KMS-11 (cell line): ENCODE results near the gene ASIC2.

ENCODE experiments used
- H2AFZ ChIP-seq: fragments of 200-600 bp; sonication (generic); 2 replicates; pipeline ENCODE4 v1.6.1; 2016; ENCODE audit warnings: antibody characterized with exemption, mixed run types, low read depth
- H3K27ac ChIP-seq: fragments of 200-600 bp; sonication (generic); 2 replicates; pipeline ENCODE4 v1.6.1; 2016; ENCODE audit warnings: mild to moderate bottlenecking, mixed run types
- H3K27me3 ChIP-seq: fragments of 200-600 bp; sonication (generic); 2 replicates; pipeline ENCODE4 v1.6.1; 2017; ENCODE audit warnings: mild to moderate bottlenecking, low read depth, mixed run types, moderate library complexity; ENCODE audit not compliant: insufficient read depth
- H3K36me3 ChIP-seq: fragments of 200-600 bp; sonication (generic); 2 replicates; pipeline ENCODE4 v1.6.1; 2017; ENCODE audit warnings: mild to moderate bottlenecking, mixed run types; ENCODE audit not compliant: insufficient read depth
- H3K4me1 ChIP-seq: fragments of 200-600 bp; sonication (generic); 2 replicates; pipeline ENCODE4 v1.6.1; 2016; ENCODE audit warnings: mild to moderate bottlenecking, low read depth, mixed run types; ENCODE audit not compliant: poor library complexity, severe bottlenecking
- H3K4me2 ChIP-seq: fragments of 200-600 bp; sonication (generic); 2 replicates; pipeline ENCODE4 v1.7.0; 2016; ENCODE audit warnings: mild to moderate bottlenecking, mixed run types
- H3K4me3 ChIP-seq: fragments of 200-600 bp; sonication (generic); IDR thresholded peaks from 2 replicates; pipeline ENCODE4 v1.6.1; 2017; ENCODE audit warnings: low read depth, low read length, mixed read lengths; ENCODE audit not compliant: insufficient read depth
- H3K79me2 ChIP-seq: fragments of 200-600 bp; sonication (generic); 2 replicates; pipeline ENCODE4 v1.6.1; 2016; ENCODE audit warnings: low read depth, mixed run types; ENCODE audit not compliant: insufficient read depth
- H3K9ac ChIP-seq: fragments of 200-600 bp; sonication (generic); 2 replicates; pipeline ENCODE4 v1.6.1; 2016; ENCODE audit warnings: mild to moderate bottlenecking, mixed run types
- H4K20me1 ChIP-seq: fragments of 200-600 bp; sonication (generic); 2 replicates; pipeline ENCODE4 v1.6.1; 2016; ENCODE audit warnings: mild to moderate bottlenecking, mixed run types; ENCODE audit not compliant: insufficient read depth
- CTCF ChIP-seq: fragments of 200-600 bp; sonication (generic); conservative IDR thresholded peaks from 2 replicates; pipeline ENCODE4 v1.6.1; 2017; ENCODE audit warnings: low read depth, mild to moderate bottlenecking, antibody characterized with exemption, low read length, moderate library complexity, mixed read lengths

Gene ASIC2

GRCh38 chr17:33234930-33235685 is 58.0 kb downstream of the ASIC2 start:
- Histone ChIP-seq H3K27me3 (no peaks in the 10 kb centered on the region), H3K4me2 (no peak overlapping the region), H3K4me1 (no peaks in the 10 kb centered on the region), H3K9ac (no peak overlapping the region), H3K4me3 (no peak overlapping the region), H2AFZ (no peak overlapping the region), H3K79me2 (no peaks in the 10 kb centered on the region), H4K20me1 (no peaks in the 10 kb centered on the region), H3K36me3 (no peaks in the 10 kb centered on the region), H3K27ac (no peak overlapping the region)
- TF ChIP-seq CTCF, result no peak

GRCh38 chr17:33234233-33234632 is 58.9 kb downstream of the ASIC2 start:
- Histone ChIP-seq H3K4me3 (no peak overlapping the region), H3K4me1 (no peaks in the 10 kb centered on the region), H2AFZ (no peak overlapping the region), H3K79me2 (no peaks in the 10 kb centered on the region), H4K20me1 (no peaks in the 10 kb centered on the region), H3K27ac (no peak overlapping the region), H3K27me3 (no peaks in the 10 kb centered on the region), H3K4me2 (no peak overlapping the region), H3K9ac (no peak overlapping the region), H3K36me3 (no peaks in the 10 kb centered on the region)
- TF ChIP-seq CTCF, result no peak

DNA sequence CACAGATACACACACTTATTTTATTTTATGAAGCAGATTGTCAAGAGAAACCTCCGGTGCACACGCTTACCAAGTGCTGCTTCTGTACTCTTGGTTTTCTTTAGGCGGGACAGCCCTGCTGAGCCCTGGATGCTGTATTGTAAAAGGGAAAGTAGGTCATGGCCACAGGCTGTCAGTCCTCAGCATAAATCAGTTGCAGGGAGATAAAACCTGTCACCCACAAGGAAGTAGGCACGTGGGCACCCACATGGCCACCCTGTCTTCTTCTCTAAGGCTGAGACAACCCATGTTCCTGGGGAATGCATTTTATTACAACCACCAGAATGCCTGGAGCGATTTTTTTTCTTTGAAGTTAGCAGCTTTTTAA is 59.3 kb downstream of the ASIC2 start:
- H3K27ac ChIP-seq, result no peak overlapping the region
- no peak overlapping the region for H3K4me2 ChIP-seq
- no peak for TF ChIP-seq CTCF

GRCh38 chr17:33229499-33229898 is 63.6 kb downstream of the ASIC2 start:
- Histone ChIP-seq H3K4me2 (no peak overlapping the region), H3K27me3 (no peaks in the 10 kb centered on the region), H3K9ac (no peak overlapping the region), H2AFZ (no peak overlapping the region), H3K4me1 (no peaks in the 10 kb centered on the region), H3K4me3 (no peak overlapping the region), H3K36me3 (no peaks in the 10 kb centered on the region), H3K27ac (no peak overlapping the region), H3K79me2 (no peaks in the 10 kb centered on the region), H4K20me1 (no peaks in the 10 kb centered on the region)
- no peak for TF ChIP-seq CTCF

More for the DNA sequence above, 59.3 kb downstream of the ASIC2 start:
- no peak overlapping the region for H3K9ac ChIP-seq
- no peaks in the 10 kb centered on the region for H3K36me3 ChIP-seq
- H3K4me1 ChIP-seq, result no peaks in the 10 kb centered on the region
- no peaks in the 10 kb centered on the region for H3K27me3 ChIP-seq
- H3K4me3 ChIP-seq, result no peak overlapping the region
- no peak overlapping the region for H2AFZ ChIP-seq
- H4K20me1 ChIP-seq, result no peaks in the 10 kb centered on the region
- H3K79me2 ChIP-seq, result no peaks in the 10 kb centered on the region
